Liver (tissue), 9 donors: Measurements from ENCODE around the gene SAMD8. TPM values are rescaled to one million over a fixed set of nuclear protein-coding genes. Genes with fewer than 3 reads are reported as not detected.

Experiments
- DNase-seq: peaks from one replicate; pipeline ENCODE4 v3.0.0-alpha.2; 2017; ENCODE audit warnings: low spot score
- H3K27ac ChIP-seq, 2 donors: one replicate each; pipeline ENCODE4 v1.7.0; 2013; ENCODE audit warnings: inconsistent platforms in 2 of 2, low read length in 2 of 2, control low read depth in 1 of 2, low read depth in 1 of 2, mild to moderate bottlenecking in 1 of 2
- H3K27me3 ChIP-seq, 4 donors: one replicate each; pipeline versions ENCODE4 v1.6.1 to v1.7.0; 2013; ENCODE audit warnings: low read length in 3 of 4, inconsistent platforms in 1 of 4, mild to moderate bottlenecking in 1 of 4, moderate library complexity in 1 of 4; ENCODE audit not compliant: control insufficient read depth in 4 of 4, insufficient read depth in 4 of 4
- H3K36me3 ChIP-seq, 4 donors: one replicate each; pipeline versions ENCODE4 v1.6.1 to v1.7.0; 2013; ENCODE audit warnings: low read length in 3 of 4, mild to moderate bottlenecking in 3 of 4, low read depth in 1 of 4, moderate library complexity in 1 of 4; ENCODE audit not compliant: control insufficient read depth in 4 of 4, insufficient read depth in 3 of 4
- H3K4me1 ChIP-seq, 4 donors: one replicate each; pipeline versions ENCODE4 v1.6.1 to v1.7.0; 2013; ENCODE audit warnings: low read length in 3 of 4, mild to moderate bottlenecking in 3 of 4, moderate library complexity in 1 of 4; ENCODE audit not compliant: control insufficient read depth in 4 of 4, insufficient read depth in 4 of 4
- H3K4me3 ChIP-seq, 3 donors: one replicate each; pipeline versions ENCODE4 v1.6.1 to v1.7.0; 2013; ENCODE audit warnings: low read length in 3 of 3, control low read depth in 1 of 3, low read depth in 1 of 3, mild to moderate bottlenecking in 1 of 3
- H3K9ac ChIP-seq, 2 donors: one replicate each; pipeline ENCODE4 v1.7.0; 2013; ENCODE audit warnings: low read length in 2 of 2, mild to moderate bottlenecking in 2 of 2, moderate library complexity in 2 of 2, control low read depth in 1 of 2, low read depth in 1 of 2
- H3K9me3 ChIP-seq, 4 donors: one replicate each; pipeline versions ENCODE4 v1.6.1 to v1.7.0; 2013; ENCODE audit warnings: low read length in 3 of 4; ENCODE audit not compliant: control insufficient read depth in 4 of 4
- ATF3 ChIP-seq: IDR thresholded peaks from 2 replicates; pipeline ENCODE4 v1.6.1; 2016; ENCODE audit warnings: antibody characterized with exemption
- EGR1 ChIP-seq, 2 donors: IDR thresholded peaks; 2 replicates each; pipeline ENCODE4 v1.6.1; 2016 to 2018; ENCODE audit warnings: antibody characterized with exemption in 2 of 2, low read depth in 2 of 2
- FOXA1 ChIP-seq: IDR thresholded peaks from 2 replicates; pipeline ENCODE4 v1.6.1; 2016; ENCODE audit warnings: antibody characterized with exemption
- FOXA2 ChIP-seq: IDR thresholded peaks from 2 replicates; pipeline ENCODE4 v1.6.1; 2016; ENCODE audit warnings: antibody characterized with exemption
- GABPA ChIP-seq, 2 donors: IDR thresholded peaks in 1 of 2; conservative IDR thresholded peaks in 1 of 2; 2 replicates each; pipeline ENCODE4 v1.6.1; 2016; ENCODE audit warnings: antibody characterized with exemption in 2 of 2, mild to moderate bottlenecking in 1 of 2, moderate library complexity in 1 of 2
- HNF4A ChIP-seq, 2 donors: conservative IDR thresholded peaks; 2 replicates each; pipeline ENCODE4 v1.6.1; 2016; ENCODE audit warnings: antibody characterized with exemption in 2 of 2, mild to moderate bottlenecking in 2 of 2
- HNF4G ChIP-seq: IDR thresholded peaks from 2 replicates; pipeline ENCODE4 v1.6.1; 2016; ENCODE audit warnings: antibody characterized with exemption
- JUND ChIP-seq, 2 donors: IDR thresholded peaks; 2 replicates each; pipeline ENCODE4 v1.6.1; 2016; ENCODE audit warnings: antibody characterized with exemption in 2 of 2
- MAX ChIP-seq: IDR thresholded peaks from 2 replicates; pipeline ENCODE4 v1.6.1; 2016; ENCODE audit warnings: antibody characterized with exemption
- NR2F2 ChIP-seq: IDR thresholded peaks from 2 replicates; pipeline ENCODE4 v1.6.1; 2016; ENCODE audit warnings: antibody characterized with exemption
- RAD21 ChIP-seq, 2 donors: IDR thresholded peaks; 2 replicates each; pipeline ENCODE4 v1.6.1; 2016; ENCODE audit warnings: antibody characterized with exemption in 2 of 2, mild to moderate bottlenecking in 2 of 2
- REST ChIP-seq: IDR thresholded peaks from 2 replicates; pipeline ENCODE4 v1.6.1; 2016; ENCODE audit warnings: antibody characterized with exemption, mild to moderate bottlenecking
- RXRA ChIP-seq, 2 donors: IDR thresholded peaks; 2 replicates each; pipeline ENCODE4 v1.6.1; 2017 to 2018; ENCODE audit warnings: antibody characterized with exemption in 2 of 2, mild to moderate bottlenecking in 1 of 2
- SP1 ChIP-seq: IDR thresholded peaks from 2 replicates; pipeline ENCODE4 v1.6.1; 2018; ENCODE audit warnings: antibody characterized with exemption, mild to moderate bottlenecking
- TAF1 ChIP-seq: conservative IDR thresholded peaks from 2 replicates; pipeline ENCODE4 v1.6.1; 2016; ENCODE audit warnings: antibody characterized with exemption, mild to moderate bottlenecking
- YY1 ChIP-seq: IDR thresholded peaks from 2 replicates; pipeline ENCODE4 v1.6.1; 2016; ENCODE audit warnings: antibody characterized with exemption, mild to moderate bottlenecking
- ZBTB33 ChIP-seq: IDR thresholded peaks from 2 replicates; pipeline ENCODE4 v1.6.1; 2016; ENCODE audit warnings: antibody characterized with exemption
- WGBS: extraction: QIAGEN DNeasy Blood & Tissue Kit; methylation state at CpG from one replicate; pipeline ENCODE4 v1.1.7; 2013; 5-methylcytosine and 5-hydroxymethylcytosine counted together
- polyA plus RNA-seq, 2 donors: library from polyadenylated mRNA; stranded (reverse) in 1 of 2; unstranded in 1 of 2; fragments of 200-250 nt in 1 of 2; fragments of >200 nt in 1 of 2; fragmentation: Nextera tagmentation in 1 of 2; extraction: Ambion mirVana in 1 of 2; gene quantifications; one replicate each; pipeline versions ENCODE4 v1.2.1 to v1.2.3, GENCODE V29; 2013 to 2015
- total RNA-seq, 2 donors: library from RNA; depleted of rRNA; stranded (reverse); fragments of >200 nt; gene quantifications; one replicate each; pipeline ENCODE4 v1.2.3, GENCODE V29; 2014
- donor health status: healthy.
- donor health status: healthy.
- donor health status: healthy.
- donor health status: healthy.
- donor health status: healthy.

SAMD8 gene
- total and polyA plus RNA-seq, 4 donors, result 2.8 to 10.3 (median 4.1) TPM

- Histone ChIP-seq H3K27ac (no peak overlapping the region), H3K4me3 (no peak overlapping the region), H3K9ac (no peak overlapping the region), H3K4me1 (peaks cover 2 to 18% (median 6%) of the 10 kb centered on the region in 4 donors), H3K36me3 (peaks cover 6 to 66% (median 38%) of the 10 kb centered on the region in 4 donors), H3K9me3 (no peaks in the 10 kb centered on the region), H3K27me3 (no peaks in the 10 kb centered on the region)
- no peak for DNase-seq
- WGBS, result 96% methylated on average over 3 of the region's 3 CpGs
- TF ChIP-seq MAX (no peak), ZBTB33 (no peak), HNF4A (conservative IDR thresholded peaks at IDR 0.05) (no peak)
Measured at GRCh38 chr10:75228278-75228677, 116.8 kb downstream of the SAMD8 start.

- DNase-seq, result no peak
- Histone ChIP-seq H3K36me3 (peaks cover 3 to 62% (median 33%) of the 10 kb centered on the region in 4 donors), H3K9me3 (no peaks in the 10 kb centered on the region)
Measured at GRCh38 chr10:75228834-75229233, 117.4 kb downstream of the SAMD8 start.

More at GRCh38 chr10:75228834-75229233, 117.4 kb downstream of the SAMD8 start:
- no peak overlapping the region for H3K27ac ChIP-seq
- H3K4me1 ChIP-seq, result peaks cover 5 to 18% (median 6%) of the 10 kb centered on the region in 4 donors
- no peak overlapping the region for H3K4me3 ChIP-seq
- H3K27me3 ChIP-seq, result no peaks in the 10 kb centered on the region
- 78% methylated on average over 4 of the region's 4 CpGs for WGBS
- TF ChIP-seq MAX (no peak), FOXA1 (no peak), NR2F2 (no peak), YY1 (no peak), HNF4G (no peak), EGR1 (IDR thresholded peaks at IDR 0.05; ENCODE audit: low read depth in 2 of 2) (no peak), SP1 (no peak), RXRA (IDR thresholded peaks at IDR 0.05) (no peak), TAF1 (no peak), ATF3 (no peak), RAD21 (IDR thresholded peaks at IDR 0.05) (no peak), GABPA (IDR thresholded peaks at IDR 0.05 in 1 of 2, conservative IDR thresholded peaks at IDR 0.05 in 1 of 2) (no peak), REST (no peak), JUND (IDR thresholded peaks at IDR 0.05) (no peak), FOXA2 (no peak)
- H3K9ac ChIP-seq, result no peak overlapping the region
